ENCODE data around the gene PHRF1.

Gene PHRF1

GRCh38 chr11:637593-638521, 61.6 kb downstream of the PHRF1 start:
- Histone ChIP-seq H3K4me1 (ENCODE audit: control extremely low read depth in 1 of 4, control insufficient read depth in 4 of 4, insufficient read depth in 4 of 4, low read length in 3 of 4) (peaks cover 0 to 36% (median 33%) of the 10 kb centered on the region in 4 experiments), H3K27ac (ENCODE audit: insufficient read depth in 1 of 2, low read depth in 1 of 2, low read length in 2 of 2, poor library complexity in 1 of 2, severe bottlenecking in 2 of 2) (no peak overlapping the region), H3K4me3 (ENCODE audit: control insufficient read depth in 1 of 7, extremely low read depth in 1 of 7, insufficient read depth in 4 of 7, low read depth in 2 of 7, low read length in 6 of 7) (peak overlapping the region in 4 of 7 experiments; percentile 15 to 50 (median 32)), H3K27me3 (replicated peaks in 2 of 5; ENCODE audit: control insufficient read depth in 4 of 5, insufficient read depth in 5 of 5, low read length in 4 of 5) (peaks cover 0 to 49% (median 13%) of the 10 kb centered on the region in 5 experiments), H3K36me3 (ENCODE audit: control insufficient read depth in 4 of 4, insufficient read depth in 4 of 4, low read length in 3 of 4) (peaks cover 0 to 8% (median 2%) of the 10 kb centered on the region in 4 experiments), H3K9me3 (ENCODE audit: control extremely low read depth in 1 of 5, control insufficient read depth in 4 of 5, insufficient read depth in 2 of 5, low read depth in 1 of 5, low read length in 4 of 5) (no peaks in the 10 kb centered on the region)
- POLR2A ChIA-PET, result no interaction called here
- 44% methylated on average over 39 of the region's 55 CpGs for WGBS (ENCODE audit: insufficient coverage)
- no peak for DNase-seq
- CTCF ChIA-PET, result interaction anchor here (1.4 kb wide), 1 partner anchor 110 kb away, joined by 4 read pairs; no protein-coding TSS in a partner anchor

GRCh38 chr11:638631-639331, 62.5 kb downstream of the PHRF1 start:
- no peak overlapping the region for H3K4me3 ChIP-seq (ENCODE audit: control insufficient read depth in 1 of 7, extremely low read depth in 1 of 7, insufficient read depth in 4 of 7, low read depth in 2 of 7, low read length in 6 of 7)
- peaks cover 0 to 49% (median 13%) of the 10 kb centered on the region in 5 experiments for H3K27me3 ChIP-seq (replicated peaks in 2 of 5; ENCODE audit: control insufficient read depth in 4 of 5, insufficient read depth in 5 of 5, low read length in 4 of 5)
- no peaks in the 10 kb centered on the region for H3K9me3 ChIP-seq (ENCODE audit: control extremely low read depth in 1 of 5, control insufficient read depth in 4 of 5, insufficient read depth in 2 of 5, low read depth in 1 of 5, low read length in 4 of 5)
- WGBS (ENCODE audit: insufficient coverage), result 92% methylated on average over 26 of the region's 28 CpGs
- H3K36me3 ChIP-seq (ENCODE audit: control insufficient read depth in 4 of 4, insufficient read depth in 4 of 4, low read length in 3 of 4), result peaks cover 0 to 12% (median 5%) of the 10 kb centered on the region in 4 experiments
- no peak for DNase-seq
- peaks cover 0 to 36% (median 33%) of the 10 kb centered on the region in 4 experiments for H3K4me1 ChIP-seq (ENCODE audit: control extremely low read depth in 1 of 4, control insufficient read depth in 4 of 4, insufficient read depth in 4 of 4, low read length in 3 of 4)
- CTCF ChIA-PET, result interaction anchor here (0.9 to 1.4 kb wide), 2 partner anchors 109 to 125 kb away, joined by 3 to 4 read pairs; no protein-coding TSS in a partner anchor
- no peak overlapping the region for H3K27ac ChIP-seq (ENCODE audit: insufficient read depth in 1 of 2, low read depth in 1 of 2, low read length in 2 of 2, poor library complexity in 1 of 2, severe bottlenecking in 2 of 2)
- POLR2A ChIA-PET, result no interaction called here

GRCh38 chr11:639332-639955, 63.2 kb downstream of the PHRF1 start:
- POLR2A ChIA-PET, result no interaction called here
- CTCF ChIA-PET, result interaction anchor here (0.9 kb wide), 1 partner anchor 125 kb away, joined by 3 read pairs; no protein-coding TSS in a partner anchor

GRCh38 chr11:640021-640706, 63.9 kb downstream of the PHRF1 start:
- peaks cover 0 to 36% (median 33%) of the 10 kb centered on the region in 4 experiments for H3K4me1 ChIP-seq (ENCODE audit: control extremely low read depth in 1 of 4, control insufficient read depth in 4 of 4, insufficient read depth in 4 of 4, low read length in 3 of 4)
- peaks cover 0 to 49% (median 13%) of the 10 kb centered on the region in 5 experiments for H3K27me3 ChIP-seq (replicated peaks in 2 of 5; ENCODE audit: control insufficient read depth in 4 of 5, insufficient read depth in 5 of 5, low read length in 4 of 5)
- no peaks in the 10 kb centered on the region for H3K9me3 ChIP-seq (ENCODE audit: control extremely low read depth in 1 of 5, control insufficient read depth in 4 of 5, insufficient read depth in 2 of 5, low read depth in 1 of 5, low read length in 4 of 5)
- H3K27ac ChIP-seq (ENCODE audit: insufficient read depth in 1 of 2, low read depth in 1 of 2, low read length in 2 of 2, poor library complexity in 1 of 2, severe bottlenecking in 2 of 2), result no peak overlapping the region
- CTCF ChIA-PET, result interaction anchor here (1.0 kb wide), 1 partner anchor 22 kb away, joined by 3 read pairs; no protein-coding TSS in a partner anchor
- POLR2A ChIA-PET, result no interaction called here
- 1% methylated on average over 37 of the region's 69 CpGs for WGBS (ENCODE audit: insufficient coverage)
- peak overlapping the region in 5 of 7 experiments; percentile 3 to 64 (median 42) for H3K4me3 ChIP-seq (ENCODE audit: control insufficient read depth in 1 of 7, extremely low read depth in 1 of 7, insufficient read depth in 4 of 7, low read depth in 2 of 7, low read length in 6 of 7)
- DNase-seq, result peak in 2 of 3 donors; percentile 59 to 68
- H3K36me3 ChIP-seq (ENCODE audit: control insufficient read depth in 4 of 4, insufficient read depth in 4 of 4, low read length in 3 of 4), result peaks cover 0 to 21% (median 9%) of the 10 kb centered on the region in 4 experiments

More at GRCh38 chr11:639332-639955, 63.2 kb downstream of the PHRF1 start:
- no peak overlapping the region for H3K27ac ChIP-seq (ENCODE audit: insufficient read depth in 1 of 2, low read depth in 1 of 2, low read length in 2 of 2, poor library complexity in 1 of 2, severe bottlenecking in 2 of 2)
- 10% methylated on average over 57 of the region's 80 CpGs for WGBS (ENCODE audit: insufficient coverage)
- no peaks in the 10 kb centered on the region for H3K9me3 ChIP-seq (ENCODE audit: control extremely low read depth in 1 of 5, control insufficient read depth in 4 of 5, insufficient read depth in 2 of 5, low read depth in 1 of 5, low read length in 4 of 5)
- peaks cover 0 to 36% (median 33%) of the 10 kb centered on the region in 4 experiments for H3K4me1 ChIP-seq (ENCODE audit: control extremely low read depth in 1 of 4, control insufficient read depth in 4 of 4, insufficient read depth in 4 of 4, low read length in 3 of 4)
- H3K36me3 ChIP-seq (ENCODE audit: control insufficient read depth in 4 of 4, insufficient read depth in 4 of 4, low read length in 3 of 4), result peaks cover 0 to 19% (median 8%) of the 10 kb centered on the region in 4 experiments
- DNase-seq, result peak in 2 of 3 donors; percentile 28 to 44
- H3K4me3 ChIP-seq (ENCODE audit: control insufficient read depth in 1 of 7, extremely low read depth in 1 of 7, insufficient read depth in 4 of 7, low read depth in 2 of 7, low read length in 6 of 7), result peak overlapping the region in 1 of 7 experiments; percentile 16
- peaks cover 0 to 49% (median 13%) of the 10 kb centered on the region in 5 experiments for H3K27me3 ChIP-seq (replicated peaks in 2 of 5; ENCODE audit: control insufficient read depth in 4 of 5, insufficient read depth in 5 of 5, low read length in 4 of 5)

GRCh38 chr11:641806-642370, 65.6 kb downstream of the PHRF1 start:
- 91% methylated on average over 12 of the region's 19 CpGs for WGBS (ENCODE audit: insufficient coverage)
- DNase-seq, result no peak
- Histone ChIP-seq H3K27ac (ENCODE audit: insufficient read depth in 1 of 2, low read depth in 1 of 2, low read length in 2 of 2, poor library complexity in 1 of 2, severe bottlenecking in 2 of 2) (no peak overlapping the region), H3K36me3 (ENCODE audit: control insufficient read depth in 4 of 4, insufficient read depth in 4 of 4, low read length in 3 of 4) (peaks cover 0 to 30% (median 13%) of the 10 kb centered on the region in 4 experiments), H3K9me3 (ENCODE audit: control extremely low read depth in 1 of 5, control insufficient read depth in 4 of 5, insufficient read depth in 2 of 5, low read depth in 1 of 5, low read length in 4 of 5) (no peaks in the 10 kb centered on the region), H3K4me3 (ENCODE audit: control insufficient read depth in 1 of 7, extremely low read depth in 1 of 7, insufficient read depth in 4 of 7, low read depth in 2 of 7, low read length in 6 of 7) (no peak overlapping the region), H3K27me3 (replicated peaks in 2 of 5; ENCODE audit: control insufficient read depth in 4 of 5, insufficient read depth in 5 of 5, low read length in 4 of 5) (peaks cover 0 to 35% (median 13%) of the 10 kb centered on the region in 5 experiments), H3K4me1 (ENCODE audit: control extremely low read depth in 1 of 4, control insufficient read depth in 4 of 4, insufficient read depth in 4 of 4, low read length in 3 of 4) (peaks cover 0 to 35% (median 31%) of the 10 kb centered on the region in 4 experiments)
- ChIA-PET CTCF (interaction anchor here (0.8 to 1.0 kb wide), 2 partner anchors 10 to 19 kb away, joined by 3 read pairs; no protein-coding TSS in a partner anchor), POLR2A (no interaction called here)

- WGBS (ENCODE audit: insufficient coverage), result 89% methylated on average over 9 of the region's 9 CpGs
- POLR2A ChIA-PET, result no interaction called here
Measured at GRCh38 chr11:643366-643765, 67.1 kb downstream of the PHRF1 start.

More at GRCh38 chr11:643366-643765, 67.1 kb downstream of the PHRF1 start:
- CTCF ChIA-PET, result interaction anchor here (1.3 kb wide), 1 partner anchor 21 kb away, joined by 3 read pairs; no protein-coding TSS in a partner anchor
- Histone ChIP-seq H3K4me3 (ENCODE audit: control insufficient read depth in 1 of 7, extremely low read depth in 1 of 7, insufficient read depth in 4 of 7, low read depth in 2 of 7, low read length in 6 of 7) (no peak overlapping the region), H3K36me3 (ENCODE audit: control insufficient read depth in 4 of 4, insufficient read depth in 4 of 4, low read length in 3 of 4) (peaks cover 0 to 31% (median 14%) of the 10 kb centered on the region in 4 experiments), H3K27me3 (replicated peaks in 2 of 5; ENCODE audit: control insufficient read depth in 4 of 5, insufficient read depth in 5 of 5, low read length in 4 of 5) (peaks cover 0 to 20% (median 4%) of the 10 kb centered on the region in 5 experiments), H3K9me3 (ENCODE audit: control extremely low read depth in 1 of 5, control insufficient read depth in 4 of 5, insufficient read depth in 2 of 5, low read depth in 1 of 5, low read length in 4 of 5) (no peaks in the 10 kb centered on the region), H3K27ac (ENCODE audit: insufficient read depth in 1 of 2, low read depth in 1 of 2, low read length in 2 of 2, poor library complexity in 1 of 2, severe bottlenecking in 2 of 2) (no peak overlapping the region), H3K4me1 (ENCODE audit: control extremely low read depth in 1 of 4, control insufficient read depth in 4 of 4, insufficient read depth in 4 of 4, low read length in 3 of 4) (peaks cover 0 to 26% (median 25%) of the 10 kb centered on the region in 4 experiments)
- no peak for DNase-seq

Data from common myeloid progenitor, CD34-positive (primary cell).